ENCODE data around the gene TNIP3.

The TNIP3 gene

DNA sequence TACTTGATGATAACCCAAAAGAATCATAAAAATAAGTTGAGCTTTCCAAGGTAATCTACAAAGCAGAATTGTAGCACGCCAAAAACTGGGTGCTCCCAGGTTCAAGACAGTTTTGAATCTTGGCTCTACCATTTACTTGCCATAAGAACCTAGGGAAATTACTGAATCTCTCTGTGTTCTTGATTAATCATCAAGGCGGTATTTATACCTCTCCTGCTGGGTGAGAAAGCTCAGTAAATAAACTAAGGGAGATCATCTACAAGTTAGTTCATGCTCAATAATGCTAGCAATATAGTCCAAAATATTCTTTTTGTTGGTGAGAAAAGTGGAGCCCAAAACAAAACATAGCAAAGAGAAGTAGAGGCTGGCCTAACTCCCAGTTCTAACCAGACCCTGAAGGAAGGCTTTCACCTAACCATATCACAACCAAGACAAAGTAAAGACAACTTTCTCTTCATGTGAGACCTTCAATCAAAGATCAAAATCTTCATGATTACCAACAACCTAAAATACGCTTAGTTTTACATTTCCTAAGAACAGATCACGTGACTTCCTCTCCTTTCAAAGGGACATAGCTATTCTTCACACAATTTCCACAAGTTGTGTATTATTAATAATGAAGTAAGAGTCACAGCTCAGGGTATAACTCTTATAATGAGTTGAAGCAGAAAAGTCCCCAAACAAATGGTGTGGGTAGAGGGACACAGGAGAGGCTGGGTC, 34.4 kb downstream of the TNIP3 start:
- no peak for DNase-seq

GRCh38 chr4:121127100-121127499, 37.0 kb downstream of the TNIP3 start:
- no peak for DNase-seq

- DNase-seq: no peak
Measured at GRCh38 chr4:121126449-121127006, 37.6 kb downstream of the TNIP3 start.

GRCh38 chr4:121125498-121125885, 38.6 kb downstream of the TNIP3 start:
- no peak for DNase-seq

GRCh38 chr4:121122661-121123060, 41.5 kb downstream of the TNIP3 start:
- DNase-seq: no peak

- no peak for DNase-seq
Measured at GRCh38 chr4:121119715-121120114, 44.4 kb downstream of the TNIP3 start.

DNA sequence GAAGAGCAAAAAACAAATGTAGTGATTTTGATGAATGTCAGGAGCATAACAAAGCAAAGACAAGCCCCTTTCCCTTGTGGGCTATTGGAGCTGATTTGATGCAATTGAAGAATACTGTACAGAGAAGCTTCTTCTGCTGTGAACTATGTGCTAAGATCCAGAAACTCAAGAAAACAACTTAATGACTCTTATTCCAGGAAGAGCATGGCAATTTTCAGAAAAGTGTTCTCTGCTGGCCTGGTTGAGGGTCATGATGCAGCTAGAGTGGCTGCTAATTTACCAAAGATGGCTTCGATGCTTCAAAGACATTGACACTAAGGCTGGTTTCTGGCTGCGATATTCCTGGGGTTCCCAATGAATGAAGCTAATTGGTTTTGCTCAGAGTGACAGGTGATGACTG, 45.8 kb downstream of the TNIP3 start:
- DNase-seq: no peak

GRCh38 chr4:121114756-121115155, 49.4 kb downstream of the TNIP3 start:
- DNase-seq: no peak

- DNase-seq: no peak
Measured at GRCh38 chr4:121112530-121112929, 51.6 kb downstream of the TNIP3 start.

DNA sequence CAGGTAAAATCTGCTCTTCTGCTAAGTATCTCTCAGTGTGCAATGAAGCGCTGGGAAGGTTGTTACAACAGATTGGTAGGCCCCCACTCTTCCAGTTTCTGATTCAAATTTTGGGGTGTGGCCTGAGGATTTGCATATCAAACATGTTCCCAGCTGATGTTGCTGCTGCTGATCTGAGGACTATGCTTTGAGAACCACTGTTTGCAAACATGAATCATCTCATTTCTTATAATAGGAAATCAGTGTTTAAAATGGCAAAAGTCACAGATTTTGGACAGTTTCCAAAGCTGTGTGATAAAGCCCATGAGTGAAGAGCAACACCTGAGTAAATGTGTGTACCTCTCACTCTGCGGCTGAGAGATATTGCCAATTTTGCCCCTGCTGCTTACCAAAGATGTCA, 55.6 kb downstream of the TNIP3 start:
- no peak for DNase-seq

DNA sequence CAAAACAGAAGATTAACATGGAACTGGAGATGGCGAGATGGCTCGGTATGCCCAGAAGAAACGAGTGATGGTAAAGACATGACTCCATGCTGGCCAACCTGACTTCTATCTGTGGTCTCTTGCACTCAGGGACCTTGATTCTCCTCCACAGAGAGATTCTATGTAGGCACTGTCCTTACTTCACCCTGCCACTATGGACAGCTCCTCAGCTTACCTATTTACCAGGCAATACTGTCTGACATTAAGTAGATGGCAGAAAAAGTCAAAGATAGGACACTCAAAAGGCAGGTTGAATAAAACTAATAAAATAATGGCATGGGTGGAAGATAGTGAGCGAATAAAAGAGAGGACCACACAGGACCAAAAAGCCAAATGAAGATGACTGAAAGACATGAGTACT, 56.6 kb downstream of the TNIP3 start:
- no peak for DNase-seq

- DNase-seq: no peak
Measured at GRCh38 chr4:121100093-121100775, 63.9 kb downstream of the TNIP3 start.

GRCh38 chr4:121098266-121098665, 65.9 kb downstream of the TNIP3 start:
- no peak for DNase-seq

- no peak for DNase-seq
Measured at GRCh38 chr4:121096629-121097028, 67.5 kb downstream of the TNIP3 start.

GRCh38 chr4:121096191-121096590, 67.9 kb downstream of the TNIP3 start:
- no peak for DNase-seq

- DNase-seq: no peak
Measured at GRCh38 chr4:121094297-121094966, 69.7 kb downstream of the TNIP3 start.

DNA sequence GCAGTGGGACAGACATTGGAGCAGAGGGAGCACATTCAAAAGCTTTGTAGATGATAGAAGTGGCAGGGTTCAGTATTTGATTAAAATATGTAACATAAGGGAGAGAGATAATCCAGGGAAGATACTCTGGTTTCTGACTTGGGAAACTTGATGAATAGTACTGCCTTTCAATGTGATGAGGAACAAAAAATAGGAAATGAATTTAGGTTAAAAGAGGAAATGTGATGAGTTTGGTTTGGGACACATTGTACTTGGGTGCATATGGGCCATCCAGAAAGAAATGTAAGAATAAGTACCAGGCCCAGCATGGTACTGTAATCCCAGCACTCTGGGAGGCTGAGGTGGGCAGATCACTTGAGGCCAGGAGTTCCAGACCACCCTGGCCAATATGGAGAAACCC, 70.9 kb downstream of the TNIP3 start:
- no peak for DNase-seq

- no peak for DNase-seq
Measured at GRCh38 chr4:121091941-121092340, 72.2 kb downstream of the TNIP3 start.

DNA sequence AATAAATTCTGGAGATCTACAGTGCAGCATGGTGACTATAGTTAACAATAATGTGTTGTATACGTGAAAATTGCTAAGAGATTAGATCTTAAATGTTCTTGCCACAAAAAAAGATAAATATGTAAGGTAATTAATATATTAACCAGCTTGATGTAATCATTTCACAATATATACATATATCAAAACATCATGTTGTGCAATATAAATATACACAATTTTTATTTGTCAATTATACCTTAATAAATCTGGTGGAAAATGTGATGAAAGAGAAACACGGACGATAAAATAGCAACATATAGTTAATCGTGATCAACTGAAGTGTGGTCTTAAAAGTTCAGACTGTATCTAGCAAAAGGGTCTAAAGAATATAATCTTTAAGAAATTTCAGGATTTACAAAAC, 75.3 kb downstream of the TNIP3 start:
- DNase-seq: no peak
